Endothelial cell of umbilical vein (primary cell): Measurements from ENCODE around the gene SAMSN1.

Experiments
- EZH2 ChIP-seq: IDR thresholded peaks from 2 replicates; pipeline ENCODE4 v1.6.1; 2012; ENCODE audit warnings: borderline replicate concordance, low read depth, mild to moderate bottlenecking, moderate library complexity, low read length, inconsistent platforms; ENCODE audit not compliant: severe bottlenecking
- FOS ChIP-seq: IDR thresholded peaks from 2 replicates; pipeline ENCODE4 v1.6.1; 2011; ENCODE audit warnings: mild to moderate bottlenecking, low read length, moderate library complexity, borderline replicate concordance; ENCODE audit not compliant: insufficient read depth
- JUN ChIP-seq: IDR thresholded peaks from 2 replicates; pipeline ENCODE4 v1.6.1; 2011; ENCODE audit warnings: borderline replicate concordance, low read depth; ENCODE audit not compliant: insufficient read length, insufficient read depth
- MAX ChIP-seq: IDR thresholded peaks from 2 replicates; pipeline ENCODE4 v1.6.1; 2011; ENCODE audit not compliant: insufficient read depth, insufficient read length
- MYC ChIP-seq: IDR thresholded peaks from one replicate; pipeline ENCODE4 v1.6.1; 2011; ENCODE audit warnings: mild to moderate bottlenecking, low read depth, low read length
- POLR2A ChIP-seq: IDR thresholded peaks from 2 replicates; pipeline ENCODE4 v1.6.1; 2012; ENCODE audit warnings: low read depth, mild to moderate bottlenecking, control low read depth, low read length
- POLR2AphosphoS5 ChIP-seq: IDR thresholded peaks from 2 replicates; pipeline ENCODE4 v1.6.1; 2012; ENCODE audit warnings: low read depth, mild to moderate bottlenecking, control low read depth, low read length, moderate library complexity; ENCODE audit not compliant: insufficient read depth
- TF ChIP-seq, protein P1 (sequence below), 2 donors: IDR thresholded peaks; 1 replicate in 1 of 2; 2 replicates in 1 of 2; pipeline ENCODE4 v1.5.1; 2011; ENCODE audit warnings: low read length in 2 of 2, mild to moderate bottlenecking in 2 of 2, moderate library complexity in 2 of 2, control low read depth in 1 of 2, inconsistent platforms in 1 of 2, low read depth in 1 of 2; ENCODE audit not compliant: insufficient read depth in 1 of 2; ENCODE audit errors: extremely low read depth in 1 of 2

GRCh38 chr21:14585122-14585521 lies 39.0 kb upstream of the SAMSN1 start:
- TF ChIP-seq MAX (no peak), EZH2 (no peak), POLR2A (no peak), FOS (no peak), POLR2AphosphoS5 (no peak), JUN (no peak), MYC (no peak)
- TF ChIP-seq, protein P1, sequence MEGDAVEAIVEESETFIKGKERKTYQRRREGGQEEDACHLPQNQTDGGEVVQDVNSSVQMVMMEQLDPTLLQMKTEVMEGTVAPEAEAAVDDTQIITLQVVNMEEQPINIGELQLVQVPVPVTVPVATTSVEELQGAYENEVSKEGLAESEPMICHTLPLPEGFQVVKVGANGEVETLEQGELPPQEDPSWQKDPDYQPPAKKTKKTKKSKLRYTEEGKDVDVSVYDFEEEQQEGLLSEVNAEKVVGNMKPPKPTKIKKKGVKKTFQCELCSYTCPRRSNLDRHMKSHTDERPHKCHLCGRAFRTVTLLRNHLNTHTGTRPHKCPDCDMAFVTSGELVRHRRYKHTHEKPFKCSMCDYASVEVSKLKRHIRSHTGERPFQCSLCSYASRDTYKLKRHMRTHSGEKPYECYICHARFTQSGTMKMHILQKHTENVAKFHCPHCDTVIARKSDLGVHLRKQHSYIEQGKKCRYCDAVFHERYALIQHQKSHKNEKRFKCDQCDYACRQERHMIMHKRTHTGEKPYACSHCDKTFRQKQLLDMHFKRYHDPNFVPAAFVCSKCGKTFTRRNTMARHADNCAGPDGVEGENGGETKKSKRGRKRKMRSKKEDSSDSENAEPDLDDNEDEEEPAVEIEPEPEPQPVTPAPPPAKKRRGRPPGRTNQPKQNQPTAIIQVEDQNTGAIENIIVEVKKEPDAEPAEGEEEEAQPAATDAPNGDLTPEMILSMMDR (IDR thresholded peaks at IDR 0.05; ENCODE audit: extremely low read depth in 1 of 2, insufficient read depth in 1 of 2, low read depth in 1 of 2, low read length in 2 of 2), result no peak
